NT2/D1 (cell line): ENCODE results near the gene LIPC.

ENCODE experiments used
- DNase-seq: peaks from one replicate; pipeline ENCODE4 v3.0.0-alpha.2; 2011; ENCODE audit warnings: low read depth, low spot score
- H3K27me3 ChIP-seq: 2 replicates; pipeline ENCODE4 v1.6.0; 2011; ENCODE audit warnings: mild to moderate bottlenecking; ENCODE audit not compliant: insufficient read length, insufficient read depth
- H3K36me3 ChIP-seq: 2 replicates; pipeline ENCODE4 v1.6.1; 2011; ENCODE audit warnings: mild to moderate bottlenecking, low read length, mixed read lengths; ENCODE audit not compliant: insufficient read depth, insufficient read length
- H3K4me1 ChIP-seq: 2 replicates; pipeline ENCODE4 v1.5.1; 2011; ENCODE audit not compliant: insufficient read depth, insufficient read length
- H3K4me3 ChIP-seq: 2 replicates; pipeline ENCODE4 v1.5.1; 2011; ENCODE audit warnings: low read depth; ENCODE audit not compliant: insufficient read length
- H3K9ac ChIP-seq: 2 replicates; pipeline ENCODE4 v1.6.0; 2011; ENCODE audit warnings: low read depth; ENCODE audit not compliant: insufficient read length
- H3K9me3 ChIP-seq: 2 replicates; pipeline ENCODE4 v1.5.1; 2011; ENCODE audit warnings: mild to moderate bottlenecking, low read length; ENCODE audit not compliant: insufficient read depth
- SUZ12 ChIP-seq: IDR thresholded peaks from 2 replicates; pipeline ENCODE4 v1.6.1; 2011; ENCODE audit not compliant: insufficient read length, insufficient read depth; ENCODE audit errors: extremely low read depth
- YY1 ChIP-seq: IDR thresholded peaks from 2 replicates; pipeline ENCODE4 v1.6.1; 2011; ENCODE audit not compliant: insufficient read length, insufficient read depth
- ZNF274 ChIP-seq: IDR thresholded peaks from 2 replicates; pipeline ENCODE4 v1.6.1; 2011; ENCODE audit warnings: mild to moderate bottlenecking, low read depth, low read length

LIPC gene

DNA sequence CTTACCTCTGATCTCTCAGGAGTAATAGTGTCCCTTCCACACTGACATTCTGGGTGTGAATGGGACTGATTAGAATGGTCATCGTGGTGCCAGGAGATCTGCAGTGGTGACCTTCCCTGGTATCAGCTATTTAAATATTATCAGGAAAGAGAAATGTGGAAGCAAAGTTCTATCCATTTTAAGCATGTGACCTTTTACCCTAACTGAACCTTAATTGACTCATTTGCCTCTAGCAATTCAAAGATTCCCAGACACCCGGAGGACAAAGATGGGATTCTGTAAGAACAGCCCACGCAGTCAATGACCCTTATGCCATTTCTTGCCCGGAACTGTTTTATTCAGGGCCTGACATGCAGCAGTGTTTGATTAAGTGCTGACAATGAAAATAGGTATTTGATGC is 10.3 kb downstream of the LIPC start:
- Histone ChIP-seq H3K4me1 (peaks cover 12% of the 10 kb centered on the region), H3K27me3 (peaks cover under 1% of the 10 kb centered on the region), H3K9ac (no peak overlapping the region), H3K36me3 (no peaks in the 10 kb centered on the region), H3K9me3 (no peaks in the 10 kb centered on the region), H3K4me3 (no peak overlapping the region)
- no peak for DNase-seq
- TF ChIP-seq SUZ12 (no peak), YY1 (no peak), ZNF274 (no peak)

GRCh38 chr15:58443308-58443707 is 11.5 kb downstream of the LIPC start:
- TF ChIP-seq YY1, result no peak
- TF ChIP-seq ZNF274, result no peak
- TF ChIP-seq SUZ12, result no peak
- peak; percentile 23 for DNase-seq
- Histone ChIP-seq H3K9me3 (no peaks in the 10 kb centered on the region), H3K4me3 (no peak overlapping the region), H3K36me3 (no peaks in the 10 kb centered on the region), H3K4me1 (peaks cover 12% of the 10 kb centered on the region), H3K27me3 (peaks cover 4% of the 10 kb centered on the region), H3K9ac (no peak overlapping the region)

DNA sequence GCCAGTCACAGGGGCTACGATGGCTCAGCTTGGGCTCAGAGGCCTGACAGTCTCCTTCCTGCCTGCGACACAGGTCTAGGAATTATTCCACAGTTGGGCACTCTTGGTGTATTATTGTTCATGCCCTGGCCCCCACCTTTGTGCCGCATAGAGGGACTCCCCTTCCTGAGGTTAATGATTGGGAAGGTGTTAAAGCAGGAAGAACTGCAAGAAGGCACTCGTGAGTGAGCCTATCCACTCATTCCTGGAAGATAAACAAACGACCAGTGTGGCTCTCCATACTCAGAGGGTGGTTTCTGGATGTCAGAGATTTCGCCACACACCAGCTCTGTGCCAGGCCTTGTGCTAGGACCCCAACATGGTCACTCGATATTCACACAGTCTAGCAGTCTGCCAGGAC is 12.3 kb downstream of the LIPC start:
- no peak overlapping the region for H3K9ac ChIP-seq
- no peak for TF ChIP-seq SUZ12
- TF ChIP-seq ZNF274, result no peak

DNA sequence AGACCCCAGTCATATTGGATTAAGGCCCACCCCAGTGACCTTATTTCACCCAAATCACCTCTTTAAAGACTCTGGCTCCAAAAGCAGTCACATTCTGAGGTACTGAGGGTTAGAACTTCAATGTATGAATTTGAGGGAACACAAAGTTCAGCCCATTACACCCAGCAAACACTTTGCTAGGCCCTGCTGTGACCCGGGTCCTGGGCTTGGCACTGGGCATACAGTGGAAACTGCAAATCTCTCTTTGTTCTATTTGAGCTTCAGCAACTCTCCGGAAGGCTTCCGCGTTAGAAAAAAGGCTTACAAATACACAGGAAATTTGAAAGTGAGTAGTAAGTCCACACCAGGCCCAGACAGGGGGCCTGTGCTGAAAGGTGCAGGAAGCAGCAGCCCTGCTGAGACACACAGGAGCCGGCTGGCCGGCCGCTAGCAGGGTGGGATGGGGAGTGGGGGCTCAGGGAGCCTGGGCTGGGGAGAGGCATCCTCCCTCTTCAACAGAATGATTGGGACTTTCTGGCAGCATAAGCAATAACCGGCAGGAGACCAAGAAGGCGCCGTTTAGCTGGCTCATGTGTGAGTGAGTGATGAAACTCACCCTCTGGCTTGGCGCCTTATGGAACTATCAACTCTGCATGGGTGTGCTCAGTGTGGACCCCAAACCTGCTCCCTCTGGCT is 13.0 kb downstream of the LIPC start:
- Histone ChIP-seq H3K4me3 (no peak overlapping the region), H3K9me3 (no peaks in the 10 kb centered on the region), H3K36me3 (no peaks in the 10 kb centered on the region), H3K9ac (no peak overlapping the region), H3K4me1 (peaks cover 8% of the 10 kb centered on the region), H3K27me3 (peaks cover 4% of the 10 kb centered on the region)
- TF ChIP-seq ZNF274 (no peak), YY1 (no peak), SUZ12 (no peak)
- DNase-seq, result no peak

More for the DNA sequence above, 12.3 kb downstream of the LIPC start:
- Histone ChIP-seq H3K36me3 (no peaks in the 10 kb centered on the region), H3K27me3 (peaks cover 4% of the 10 kb centered on the region), H3K9me3 (no peaks in the 10 kb centered on the region), H3K4me3 (no peak overlapping the region), H3K4me1 (peaks cover 8% of the 10 kb centered on the region)
- DNase-seq, result no peak

DNA sequence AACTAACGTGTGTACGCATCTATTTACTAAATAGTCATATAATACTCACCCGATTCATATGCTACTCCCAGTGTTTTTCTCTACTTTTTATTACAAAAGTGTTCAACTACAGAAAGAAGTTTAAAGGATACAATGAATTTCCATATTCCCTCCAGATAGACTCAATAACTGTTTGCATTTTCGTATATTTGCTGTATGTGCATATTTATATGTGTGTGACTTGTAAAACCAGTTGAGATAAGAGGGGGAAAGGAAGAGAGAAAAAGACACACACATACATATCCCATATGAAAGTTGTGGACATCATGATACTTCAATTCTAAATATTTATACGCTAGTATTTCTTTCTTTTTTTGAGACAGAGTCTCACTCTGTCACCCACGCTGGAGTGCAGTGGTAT is 14.1 kb downstream of the LIPC start:
- no peaks in the 10 kb centered on the region for H3K9me3 ChIP-seq
- no peak overlapping the region for H3K4me3 ChIP-seq
- no peak for DNase-seq
- no peaks in the 10 kb centered on the region for H3K36me3 ChIP-seq
- TF ChIP-seq ZNF274 (no peak), YY1 (no peak), SUZ12 (no peak)
- peaks cover 4% of the 10 kb centered on the region for H3K27me3 ChIP-seq
- H3K4me1 ChIP-seq, result peaks cover 6% of the 10 kb centered on the region
- H3K9ac ChIP-seq, result no peak overlapping the region

DNA sequence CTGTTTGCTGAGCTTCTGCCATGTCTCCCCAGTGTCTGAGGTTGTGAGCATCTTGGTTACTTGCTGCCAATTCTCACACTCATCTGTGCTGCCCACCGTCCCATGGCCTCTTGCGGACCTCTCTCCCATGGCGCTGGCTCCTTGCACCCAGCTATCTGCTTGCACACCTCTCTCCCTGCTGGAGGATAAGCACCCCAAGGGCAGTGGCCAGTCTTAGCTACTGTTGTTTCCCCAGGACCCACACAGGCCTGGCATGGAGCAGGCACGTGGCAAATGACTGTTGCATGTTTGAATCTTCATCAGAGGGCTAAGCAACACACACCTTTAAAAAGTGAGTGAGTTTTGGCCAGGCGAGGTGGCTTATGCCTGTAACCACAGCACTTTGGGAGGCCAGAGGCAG is 14.7 kb downstream of the LIPC start:
- peaks cover 5% of the 10 kb centered on the region for H3K4me1 ChIP-seq
- no peak overlapping the region for H3K4me3 ChIP-seq
- DNase-seq, result no peak
- TF ChIP-seq SUZ12 (no peak), ZNF274 (no peak), YY1 (no peak)
- H3K9me3 ChIP-seq, result no peaks in the 10 kb centered on the region
- peaks cover 4% of the 10 kb centered on the region for H3K27me3 ChIP-seq
- no peaks in the 10 kb centered on the region for H3K36me3 ChIP-seq
- no peak overlapping the region for H3K9ac ChIP-seq

GRCh38 chr15:58447271-58448010 is 15.7 kb downstream of the LIPC start:
- Histone ChIP-seq H3K27me3 (peaks cover 4% of the 10 kb centered on the region), H3K4me3 (no peak overlapping the region), H3K9me3 (no peaks in the 10 kb centered on the region), H3K4me1 (peaks cover 5% of the 10 kb centered on the region), H3K9ac (no peak overlapping the region), H3K36me3 (no peaks in the 10 kb centered on the region)
- no peak for DNase-seq
- TF ChIP-seq SUZ12, result no peak
- TF ChIP-seq YY1, result no peak
- TF ChIP-seq ZNF274, result no peak
